ENCODE results near the gene NTRK2. TPM values are rescaled to one million over a fixed set of nuclear protein-coding genes. Genes with fewer than 3 reads are reported as not detected.

NTRK2 gene
- total RNA-seq, 1 donor = not detected

- DNase-seq (ENCODE audit: low read depth) = no peak
- H3K4me3 ChIP-seq (ENCODE audit: low read depth, low read length) = no peak overlapping the region
- no peak for TF ChIP-seq CTCF (IDR thresholded peaks at IDR 0.05; ENCODE audit: insufficient read depth, low read depth, low read length)
Observed at GRCh38 chr9:85024374-85024773, 354.8 kb downstream of the NTRK2 start.

GRCh38 chr9:85025638-85026037 lies 356.1 kb downstream of the NTRK2 start:
- no peak overlapping the region for H3K4me3 ChIP-seq (ENCODE audit: low read depth, low read length)
- no peak for TF ChIP-seq CTCF (IDR thresholded peaks at IDR 0.05; ENCODE audit: insufficient read depth, low read depth, low read length)
- no peak for DNase-seq (ENCODE audit: low read depth)

GRCh38 chr9:85027870-85028269 lies 358.3 kb downstream of the NTRK2 start:
- no peak for TF ChIP-seq CTCF (IDR thresholded peaks at IDR 0.05; ENCODE audit: insufficient read depth, low read depth, low read length)

GRCh38 chr9:85030316-85030715 lies 360.8 kb downstream of the NTRK2 start:
- DNase-seq (ENCODE audit: low read depth) = no peak
- no peak for TF ChIP-seq CTCF (IDR thresholded peaks at IDR 0.05; ENCODE audit: insufficient read depth, low read depth, low read length)
- H3K4me3 ChIP-seq (ENCODE audit: low read depth, low read length) = no peak overlapping the region

More at GRCh38 chr9:85027870-85028269, 358.3 kb downstream of the NTRK2 start:
- DNase-seq (ENCODE audit: low read depth) = no peak
- H3K4me3 ChIP-seq (ENCODE audit: low read depth, low read length) = no peak overlapping the region

- H3K4me3 ChIP-seq (ENCODE audit: low read depth, low read length) = no peak overlapping the region
- no peak for DNase-seq (ENCODE audit: low read depth)
- no peak for TF ChIP-seq CTCF (IDR thresholded peaks at IDR 0.05; ENCODE audit: insufficient read depth, low read depth, low read length)
Observed at GRCh38 chr9:85036496-85036895, 367.0 kb downstream of the NTRK2 start.

GRCh38 chr9:85038061-85038460 lies 368.5 kb downstream of the NTRK2 start:
- H3K4me3 ChIP-seq (ENCODE audit: low read depth, low read length) = no peak overlapping the region
- TF ChIP-seq CTCF (IDR thresholded peaks at IDR 0.05; ENCODE audit: insufficient read depth, low read depth, low read length) = no peak
- no peak for DNase-seq (ENCODE audit: low read depth)

- H3K4me3 ChIP-seq (ENCODE audit: low read depth, low read length) = no peak overlapping the region
- peak; percentile 1 for DNase-seq (ENCODE audit: low read depth)
- TF ChIP-seq CTCF (IDR thresholded peaks at IDR 0.05; ENCODE audit: insufficient read depth, low read depth, low read length) = no peak
Observed at GRCh38 chr9:85038824-85039608, 369.5 kb downstream of the NTRK2 start.
